MV-4-11 (cell line): ENCODE measurements around the gene PHYH.
"Not testable (repeated sequence)": the region's sequence is repeated elsewhere in the genome, so short reads cannot be mapped to it uniquely, and the experiment has no call there.

Experiments used
- DNase-seq: peaks from one replicate; lab custom pipeline; 2025; lab: John Stamatoyannopoulos, UW

PHYH gene

GRCh38 chr10:13271552-13272163, 28.2 kb downstream of the PHYH start:
- peak; percentile 10 for DNase-seq

GRCh38 chr10:13270877-13271551, 28.9 kb downstream of the PHYH start:
- DNase-seq = peak; percentile 67

GRCh38 chr10:13268841-13269240, 31.0 kb downstream of the PHYH start:
- peak; percentile 97 for DNase-seq

GRCh38 chr10:13268310-13268709, 31.6 kb downstream of the PHYH start:
- no peak for DNase-seq

- DNase-seq = no peak
Observed at GRCh38 chr10:13263591-13263990, 36.3 kb downstream of the PHYH start.

- no peak for DNase-seq
Observed at GRCh38 chr10:13262433-13262832, 37.4 kb downstream of the PHYH start.

GRCh38 chr10:13257621-13258140, 42.2 kb downstream of the PHYH start:
- DNase-seq = no peak

- DNase-seq = no peak
Observed at GRCh38 chr10:13256627-13257026, 43.2 kb downstream of the PHYH start.

- no peak for DNase-seq
Observed at GRCh38 chr10:13253726-13254125, 46.1 kb downstream of the PHYH start.

- DNase-seq = no peak
Observed at GRCh38 chr10:13247784-13248183, 52.1 kb downstream of the PHYH start.

- DNase-seq = no peak
Observed at GRCh38 chr10:13247246-13247645, 52.6 kb downstream of the PHYH start.

GRCh38 chr10:13242260-13242659, 57.6 kb downstream of the PHYH start:
- DNase-seq = not testable (repeated sequence)

- DNase-seq = no peak
Observed at GRCh38 chr10:13241613-13242012, 58.3 kb downstream of the PHYH start.

GRCh38 chr10:13239923-13240322, 59.9 kb downstream of the PHYH start:
- DNase-seq = no peak

GRCh38 chr10:13238271-13239077, 61.4 kb downstream of the PHYH start:
- DNase-seq = no peak

- DNase-seq = no peak
Observed at GRCh38 chr10:13236638-13237037, 63.2 kb downstream of the PHYH start.

- not testable (repeated sequence) for DNase-seq
Observed at GRCh38 chr10:13234736-13235135, 65.1 kb downstream of the PHYH start.

- no peak for DNase-seq
Observed at GRCh38 chr10:13234172-13234571, 65.7 kb downstream of the PHYH start, which contains the start of gene UCMA. UCMA (minus strand) TSS chr10:13234374; CDS start chr10:13234258, 116 bp downstream.

GRCh38 chr10:13233358-13233757, 66.5 kb downstream of the PHYH start:
- no peak for DNase-seq

GRCh38 chr10:13231808-13232207, 68.1 kb downstream of the PHYH start:
- no peak for DNase-seq

- no peak for DNase-seq
Observed at GRCh38 chr10:13231190-13231589, 68.7 kb downstream of the PHYH start.
